ENCODE data around the gene VN1R5. TPM values are rescaled to one million over a fixed set of nuclear protein-coding genes. Genes with fewer than 3 reads are reported as not detected.
"Not testable (repeated sequence)": the region's sequence is repeated elsewhere in the genome, so short reads cannot be mapped to it uniquely, and the experiment has no call there.

The VN1R5 gene
- total RNA-seq (2022) (not detected in 2 replicates), Bru-seq, nascent RNA (not detected), BruChase-seq, experiment 1, labeled RNA remaining after a 6-hour chase (not detected), BruChase-seq, experiment 2, labeled RNA remaining after a 2-hour chase (not detected)
- long read RNA-seq = 0 reads

DNA sequence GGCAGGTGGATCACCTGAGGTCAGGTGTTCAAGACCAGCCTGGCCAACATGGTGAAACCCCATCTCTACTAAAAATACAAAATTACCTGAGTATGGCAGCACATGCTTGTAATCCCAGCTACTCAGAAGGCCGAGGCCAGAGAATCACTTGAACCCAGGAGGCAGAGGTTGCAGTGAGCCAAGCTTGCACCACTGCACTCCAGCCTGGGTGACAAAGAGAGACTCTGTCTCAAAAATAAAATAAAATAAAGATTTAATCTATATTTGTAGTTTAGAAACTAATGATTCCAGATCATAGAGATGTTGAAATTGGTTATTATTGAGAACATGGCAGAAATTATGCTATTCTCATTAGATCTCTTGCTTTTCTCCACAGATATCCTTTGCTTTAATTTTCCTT is at the start of gene VN1R5:
Gene VN1R5, plus strand, starts transcription at position 301 of the 400 bp plus-strand sequence.
- intact Hi-C loops (cut with micrococcal nuclease); H3K4me3 Mint-ChIP-seq (ENCODE audit: unreplicated experiment); DNase-seq (ENCODE audit: unreplicated experiment); H3K4me1 Mint-ChIP-seq (ENCODE audit: insufficient read depth, unreplicated experiment); H3K27ac Mint-ChIP-seq (ENCODE audit: low read depth, unreplicated experiment); H3K36me3 Mint-ChIP-seq (ENCODE audit: insufficient read depth, unreplicated experiment); POLR2A ChIA-PET; BruUV-seq (replicated peaks); H3K27me3 Mint-ChIP-seq (ENCODE audit: insufficient read depth, unreplicated experiment): not testable (repeated sequence)
- peaks cover 11% of the 10 kb centered on the region for H3K9me3 Mint-ChIP-seq (ENCODE audit: unreplicated experiment)
- CTCF ChIA-PET = interaction anchor here (0.7 to 1.1 kb wide), 2 partner anchors 18 to 25 kb away, joined by 3 read pairs; no protein-coding TSS in a partner anchor

DNA sequence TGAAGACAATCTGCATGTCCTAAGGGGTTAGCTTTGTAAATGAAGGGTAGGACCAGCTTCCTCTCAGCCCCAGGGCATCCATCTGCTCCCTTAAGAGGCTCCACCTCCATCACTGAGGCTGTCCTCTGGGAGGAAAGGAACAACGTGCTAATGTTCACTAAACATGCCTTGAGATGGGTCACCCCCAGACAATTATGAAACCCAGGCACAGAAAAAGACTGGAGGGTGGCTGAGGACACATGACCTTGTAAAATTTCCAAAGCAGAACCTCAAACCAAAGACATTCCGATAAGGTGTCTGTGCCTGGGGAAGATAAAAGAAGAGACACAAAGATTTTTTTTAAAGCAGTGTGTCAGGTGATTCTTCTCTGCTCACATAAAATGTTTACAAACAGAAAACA is 46.5 kb upstream of the VN1R5 start:
- Mint-ChIP-seq H3K4me3 (ENCODE audit: unreplicated experiment) (peak overlapping the region; percentile 98), H3K4me1 (ENCODE audit: insufficient read depth, unreplicated experiment) (peaks cover 23% of the 10 kb centered on the region), H3K27ac (ENCODE audit: low read depth, unreplicated experiment) (peak overlapping the region; percentile 98), H3K36me3 (ENCODE audit: insufficient read depth, unreplicated experiment) (peaks cover 20% of the 10 kb centered on the region), H3K27me3 (ENCODE audit: insufficient read depth, unreplicated experiment) (peaks cover 13% of the 10 kb centered on the region), H3K9me3 (ENCODE audit: unreplicated experiment) (no peaks in the 10 kb centered on the region)
- ChIA-PET CTCF (no interaction called here), POLR2A (interaction anchor here (0.7 to 5.3 kb wide), 11 partner anchors 10 to 278 kb away, joined by 3 to 53 read pairs (median 6); partner anchors contain the start of genes AHCTF1, ZNF496 and ZNF670)
- BruUV-seq (replicated peaks) = no TSS peak
- intact Hi-C loops (cut with micrococcal nuclease) = no loop called here
- no peak for DNase-seq (ENCODE audit: unreplicated experiment)
- TF ChIP-seq, protein P1, sequence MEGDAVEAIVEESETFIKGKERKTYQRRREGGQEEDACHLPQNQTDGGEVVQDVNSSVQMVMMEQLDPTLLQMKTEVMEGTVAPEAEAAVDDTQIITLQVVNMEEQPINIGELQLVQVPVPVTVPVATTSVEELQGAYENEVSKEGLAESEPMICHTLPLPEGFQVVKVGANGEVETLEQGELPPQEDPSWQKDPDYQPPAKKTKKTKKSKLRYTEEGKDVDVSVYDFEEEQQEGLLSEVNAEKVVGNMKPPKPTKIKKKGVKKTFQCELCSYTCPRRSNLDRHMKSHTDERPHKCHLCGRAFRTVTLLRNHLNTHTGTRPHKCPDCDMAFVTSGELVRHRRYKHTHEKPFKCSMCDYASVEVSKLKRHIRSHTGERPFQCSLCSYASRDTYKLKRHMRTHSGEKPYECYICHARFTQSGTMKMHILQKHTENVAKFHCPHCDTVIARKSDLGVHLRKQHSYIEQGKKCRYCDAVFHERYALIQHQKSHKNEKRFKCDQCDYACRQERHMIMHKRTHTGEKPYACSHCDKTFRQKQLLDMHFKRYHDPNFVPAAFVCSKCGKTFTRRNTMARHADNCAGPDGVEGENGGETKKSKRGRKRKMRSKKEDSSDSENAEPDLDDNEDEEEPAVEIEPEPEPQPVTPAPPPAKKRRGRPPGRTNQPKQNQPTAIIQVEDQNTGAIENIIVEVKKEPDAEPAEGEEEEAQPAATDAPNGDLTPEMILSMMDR (IDR thresholded peaks at IDR 0.05; ENCODE audit: unreplicated experiment) = no peak

DNA sequence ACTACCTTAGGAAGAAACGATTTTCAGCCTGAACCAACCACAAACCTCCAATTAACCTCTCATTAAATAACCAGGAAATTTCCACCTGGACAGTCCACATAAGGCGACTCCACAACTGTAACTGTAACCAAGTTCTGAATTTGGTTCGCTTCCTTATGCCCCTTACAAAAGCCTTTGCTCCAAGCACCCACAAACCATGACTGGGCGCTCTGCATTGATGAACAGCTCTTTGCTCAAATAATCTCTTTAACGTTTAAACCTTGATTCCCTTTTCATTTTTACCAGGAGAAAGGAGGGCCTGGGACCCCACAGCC is 45.9 kb upstream of the VN1R5 start:
- POLR2A ChIA-PET = interaction anchor here (0.7 to 5.3 kb wide), 24 partner anchors 9 to 279 kb away, joined by 3 to 53 read pairs (median 4); partner anchors contain the start of genes AHCTF1, ZNF496, ZNF670 and ZNF695
- DNase-seq (ENCODE audit: unreplicated experiment) = peak; percentile 38
- H3K36me3 Mint-ChIP-seq (ENCODE audit: insufficient read depth, unreplicated experiment) = peaks cover 16% of the 10 kb centered on the region
- H3K27ac Mint-ChIP-seq (ENCODE audit: low read depth, unreplicated experiment) = peak overlapping the region; percentile 98
- peaks cover 23% of the 10 kb centered on the region for H3K4me1 Mint-ChIP-seq (ENCODE audit: insufficient read depth, unreplicated experiment)
- peaks cover 19% of the 10 kb centered on the region for H3K27me3 Mint-ChIP-seq (ENCODE audit: insufficient read depth, unreplicated experiment)
- peak overlapping the region; percentile 98 for H3K4me3 Mint-ChIP-seq (ENCODE audit: unreplicated experiment)
- TF ChIP-seq, protein P1 (IDR thresholded peaks at IDR 0.05; ENCODE audit: unreplicated experiment) = no peak
- BruUV-seq (replicated peaks) = no TSS peak
- no peaks in the 10 kb centered on the region for H3K9me3 Mint-ChIP-seq (ENCODE audit: unreplicated experiment)
- intact Hi-C loops (cut with micrococcal nuclease) = loop anchor here (1.0 kb wide), 1 partner anchor 122 kb away; no protein-coding TSS in a partner anchor
- CTCF ChIA-PET = interaction anchor here (0.6 to 1.3 kb wide), 6 partner anchors 19 to 996 kb away, joined by 3 to 5 read pairs (median 3); no protein-coding TSS in a partner anchor

DNA sequence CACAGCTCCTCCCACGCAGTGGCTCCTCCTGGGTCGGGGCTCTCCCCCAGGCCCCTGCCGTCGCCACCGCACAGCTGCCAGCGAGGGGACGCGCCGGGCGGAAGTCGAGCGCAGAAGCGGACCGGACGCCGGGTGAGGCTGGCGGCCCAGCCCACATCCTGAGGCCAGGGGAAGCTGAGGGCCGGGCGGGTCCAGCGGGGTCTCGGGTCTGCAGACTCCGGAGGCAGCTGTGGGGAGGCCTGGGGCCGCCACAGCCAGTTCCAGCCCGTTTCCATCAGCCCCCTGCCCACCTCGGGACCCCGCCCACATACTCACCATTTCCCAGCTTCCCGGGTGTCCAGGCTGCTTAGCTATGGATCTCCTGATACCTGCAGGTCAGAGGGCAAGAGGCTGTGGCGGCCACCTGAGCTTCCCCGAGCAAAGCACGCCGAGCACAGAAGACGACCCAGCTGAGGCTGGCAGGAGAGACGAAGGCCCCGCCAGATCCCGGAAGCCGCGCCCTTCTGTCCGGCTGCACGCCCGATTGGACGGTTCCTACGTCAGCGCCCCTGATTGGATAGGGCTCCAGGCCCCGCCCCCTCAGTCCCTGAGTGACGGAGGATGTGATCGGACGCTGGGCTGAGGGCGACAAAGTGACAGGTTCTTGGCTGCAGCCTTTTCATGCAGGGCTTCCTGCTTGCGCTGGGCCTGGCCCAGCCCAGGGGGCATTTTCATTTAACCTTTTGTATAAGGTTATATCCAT is 45.3 kb upstream of the VN1R5 start:
- CTCF ChIA-PET = interaction anchor here (0.6 to 1.3 kb wide), 8 partner anchors 20 to 996 kb away, joined by 3 to 5 read pairs (median 3); no protein-coding TSS in a partner anchor
- no TSS peak for BruUV-seq (replicated peaks)
- H3K9me3 Mint-ChIP-seq (ENCODE audit: unreplicated experiment) = no peaks in the 10 kb centered on the region
- H3K4me1 Mint-ChIP-seq (ENCODE audit: insufficient read depth, unreplicated experiment) = peaks cover 23% of the 10 kb centered on the region
- POLR2A ChIA-PET = interaction anchor here (0.6 to 5.3 kb wide), 26 partner anchors 9 to 312 kb away, joined by 3 to 53 read pairs (median 4); partner anchors contain the start of genes AHCTF1, ZNF496, ZNF670 and ZNF695
- H3K4me3 Mint-ChIP-seq (ENCODE audit: unreplicated experiment) = peak overlapping the region; percentile 98
- TF ChIP-seq, protein P1 (IDR thresholded peaks at IDR 0.05; ENCODE audit: unreplicated experiment) = no peak
- H3K27ac Mint-ChIP-seq (ENCODE audit: low read depth, unreplicated experiment) = peak overlapping the region; percentile 98
- DNase-seq (ENCODE audit: unreplicated experiment) = peak; percentile 99
- intact Hi-C loops (cut with micrococcal nuclease) = loop anchor here (1.0 kb wide), 1 partner anchor 122 kb away; no protein-coding TSS in a partner anchor
- peaks cover 14% of the 10 kb centered on the region for H3K36me3 Mint-ChIP-seq (ENCODE audit: insufficient read depth, unreplicated experiment)
- H3K27me3 Mint-ChIP-seq (ENCODE audit: insufficient read depth, unreplicated experiment) = peaks cover 25% of the 10 kb centered on the region

Measured in MCF 10A (cell line).